Nephron progenitor cell (in vitro differentiated cells): ENCODE results near the gene DAAM2.

ENCODE experiments used
- DNase-seq: peaks from one replicate; pipeline ENCODE4 v3.0.0; 2021
- H3K27ac Mint-ChIP-seq: 2 replicates; pipeline ENCODE4 v1.8.0; 2021; ENCODE audit warnings: mild to moderate bottlenecking, moderate library complexity, mixed read lengths
- H3K27me3 Mint-ChIP-seq: 2 replicates; pipeline ENCODE4 v1.8.0; 2021; ENCODE audit warnings: mild to moderate bottlenecking, low read depth, mixed read lengths; ENCODE audit not compliant: poor library complexity
- H3K36me3 Mint-ChIP-seq: 2 replicates; pipeline ENCODE4 v1.8.0; 2021; ENCODE audit warnings: low read depth, mixed read lengths
- H3K4me1 Mint-ChIP-seq: 2 replicates; pipeline ENCODE4 v1.8.0; 2021; ENCODE audit warnings: mixed read lengths
- H3K4me3 Mint-ChIP-seq: 2 replicates; pipeline ENCODE4 v1.8.0; 2021; ENCODE audit warnings: mild to moderate bottlenecking, moderate library complexity, mixed read lengths
- H3K9me3 Mint-ChIP-seq: 2 replicates; pipeline ENCODE4 v1.8.0; 2021; ENCODE audit warnings: mild to moderate bottlenecking, moderate library complexity, mixed read lengths
- TF ChIP-seq, protein P1 (sequence below): fragments of 200-600 bp; sonication (generic); IDR thresholded peaks from 2 replicates; pipeline ENCODE4 v1.5.0; 2021; ENCODE audit warnings: antibody characterized with exemption

The DAAM2 gene

GRCh38 chr6:39952167-39952566 is 160.0 kb downstream of the DAAM2 start:
- TF ChIP-seq, protein P1, sequence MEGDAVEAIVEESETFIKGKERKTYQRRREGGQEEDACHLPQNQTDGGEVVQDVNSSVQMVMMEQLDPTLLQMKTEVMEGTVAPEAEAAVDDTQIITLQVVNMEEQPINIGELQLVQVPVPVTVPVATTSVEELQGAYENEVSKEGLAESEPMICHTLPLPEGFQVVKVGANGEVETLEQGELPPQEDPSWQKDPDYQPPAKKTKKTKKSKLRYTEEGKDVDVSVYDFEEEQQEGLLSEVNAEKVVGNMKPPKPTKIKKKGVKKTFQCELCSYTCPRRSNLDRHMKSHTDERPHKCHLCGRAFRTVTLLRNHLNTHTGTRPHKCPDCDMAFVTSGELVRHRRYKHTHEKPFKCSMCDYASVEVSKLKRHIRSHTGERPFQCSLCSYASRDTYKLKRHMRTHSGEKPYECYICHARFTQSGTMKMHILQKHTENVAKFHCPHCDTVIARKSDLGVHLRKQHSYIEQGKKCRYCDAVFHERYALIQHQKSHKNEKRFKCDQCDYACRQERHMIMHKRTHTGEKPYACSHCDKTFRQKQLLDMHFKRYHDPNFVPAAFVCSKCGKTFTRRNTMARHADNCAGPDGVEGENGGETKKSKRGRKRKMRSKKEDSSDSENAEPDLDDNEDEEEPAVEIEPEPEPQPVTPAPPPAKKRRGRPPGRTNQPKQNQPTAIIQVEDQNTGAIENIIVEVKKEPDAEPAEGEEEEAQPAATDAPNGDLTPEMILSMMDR: no peak
- no peaks in the 10 kb centered on the region for H3K36me3 Mint-ChIP-seq
- DNase-seq: no peak

GRCh38 chr6:39953076-39953618 is 161.0 kb downstream of the DAAM2 start:
- Mint-ChIP-seq H3K4me3 (no peak overlapping the region), H3K27ac (no peak overlapping the region)

More at GRCh38 chr6:39952167-39952566, 160.0 kb downstream of the DAAM2 start:
- no peak overlapping the region for H3K27ac Mint-ChIP-seq
- no peak overlapping the region for H3K4me3 Mint-ChIP-seq
- H3K4me1 Mint-ChIP-seq: peaks cover 14% of the 10 kb centered on the region
- peaks cover 7% of the 10 kb centered on the region for H3K9me3 Mint-ChIP-seq
- no peaks in the 10 kb centered on the region for H3K27me3 Mint-ChIP-seq

More at GRCh38 chr6:39953076-39953618, 161.0 kb downstream of the DAAM2 start:
- peaks cover 4% of the 10 kb centered on the region for H3K4me1 Mint-ChIP-seq
- H3K27me3 Mint-ChIP-seq: no peaks in the 10 kb centered on the region
- TF ChIP-seq, protein P1: no peak
- H3K36me3 Mint-ChIP-seq: no peaks in the 10 kb centered on the region
- DNase-seq: no peak
- peaks cover 7% of the 10 kb centered on the region for H3K9me3 Mint-ChIP-seq
